GM18502 (cell line): ENCODE measurements around the gene TAF15.

Experiments
- ATAC-seq: cut with Tn5 transposase; IDR thresholded peaks from one replicate; pipeline ENCODE4 v1.9.1; 2021; ENCODE audit warnings: mild to moderate bottlenecking; ENCODE audit not compliant: unreplicated experiment, poor library complexity

The TAF15 gene

GRCh38 chr17:35894206-35894605, 84.9 kb downstream of the TAF15 start:
- no peak for ATAC-seq

- peak; percentile 57 for ATAC-seq
Observed at GRCh38 chr17:35895636-35896587, 86.6 kb downstream of the TAF15 start.
